GM15510 (cell line): Measurements from ENCODE around the gene SPHK2.

Experiments used
- POLR2A ChIP-seq: IDR thresholded peaks from 3 replicates; pipeline ENCODE4 v1.6.1; 2011; ENCODE audit warnings: borderline replicate concordance; ENCODE audit not compliant: insufficient read length; ENCODE audit errors: extremely low read depth

Gene SPHK2, protein sequence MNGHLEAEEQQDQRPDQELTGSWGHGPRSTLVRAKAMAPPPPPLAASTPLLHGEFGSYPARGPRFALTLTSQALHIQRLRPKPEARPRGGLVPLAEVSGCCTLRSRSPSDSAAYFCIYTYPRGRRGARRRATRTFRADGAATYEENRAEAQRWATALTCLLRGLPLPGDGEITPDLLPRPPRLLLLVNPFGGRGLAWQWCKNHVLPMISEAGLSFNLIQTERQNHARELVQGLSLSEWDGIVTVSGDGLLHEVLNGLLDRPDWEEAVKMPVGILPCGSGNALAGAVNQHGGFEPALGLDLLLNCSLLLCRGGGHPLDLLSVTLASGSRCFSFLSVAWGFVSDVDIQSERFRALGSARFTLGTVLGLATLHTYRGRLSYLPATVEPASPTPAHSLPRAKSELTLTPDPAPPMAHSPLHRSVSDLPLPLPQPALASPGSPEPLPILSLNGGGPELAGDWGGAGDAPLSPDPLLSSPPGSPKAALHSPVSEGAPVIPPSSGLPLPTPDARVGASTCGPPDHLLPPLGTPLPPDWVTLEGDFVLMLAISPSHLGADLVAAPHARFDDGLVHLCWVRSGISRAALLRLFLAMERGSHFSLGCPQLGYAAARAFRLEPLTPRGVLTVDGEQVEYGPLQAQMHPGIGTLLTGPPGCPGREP

DNA sequence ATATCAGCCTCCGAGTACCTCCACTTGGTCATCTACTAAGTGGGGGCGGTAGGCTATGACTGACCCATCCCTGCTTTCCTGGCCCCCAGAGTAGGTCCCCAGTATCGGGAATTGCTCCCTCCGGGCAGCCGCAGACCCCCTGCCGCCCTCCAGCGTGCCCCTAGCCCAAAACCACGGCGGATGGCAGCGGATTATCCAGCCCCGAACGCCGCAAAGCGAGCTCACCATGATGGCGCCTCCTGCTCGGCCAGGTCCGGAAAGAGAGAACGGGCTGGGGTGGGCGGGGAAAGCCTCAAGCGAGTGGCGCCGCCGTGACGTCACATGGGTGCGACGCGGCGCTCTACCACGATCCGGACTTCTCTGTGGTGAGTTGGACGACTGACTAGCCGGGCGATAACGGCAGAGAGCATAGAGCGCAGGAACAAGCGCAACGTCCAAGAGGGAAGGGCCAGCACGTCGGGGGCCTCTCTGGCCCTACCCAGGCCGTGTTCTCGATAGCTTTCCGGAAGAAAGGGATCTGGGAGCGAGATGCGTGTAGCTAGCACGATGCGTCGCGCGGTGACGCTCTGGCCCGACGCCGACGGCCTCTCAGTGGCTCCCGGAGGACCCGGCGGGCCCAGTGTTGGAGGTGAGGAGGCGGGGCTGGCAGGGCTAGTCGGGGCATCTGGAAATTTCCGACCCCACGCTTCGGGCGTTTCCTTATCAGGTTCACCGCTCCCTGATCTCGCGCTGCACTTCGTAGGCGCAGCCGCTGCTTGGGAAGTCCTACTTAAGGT lies at the start of gene SPHK2, which contains the start of gene RPL18:
SPHK2 (plus strand) TSS at position 591 of the 776 bp plus-strand sequence. CDS start 1,009 bp downstream, outside the sequence.
RPL18 (minus strand) TSS at position 263 of the 776 bp plus-strand sequence; CDS start at position 228, 35 bp downstream.
- peak; percentile 97 for TF ChIP-seq POLR2A

DNA sequence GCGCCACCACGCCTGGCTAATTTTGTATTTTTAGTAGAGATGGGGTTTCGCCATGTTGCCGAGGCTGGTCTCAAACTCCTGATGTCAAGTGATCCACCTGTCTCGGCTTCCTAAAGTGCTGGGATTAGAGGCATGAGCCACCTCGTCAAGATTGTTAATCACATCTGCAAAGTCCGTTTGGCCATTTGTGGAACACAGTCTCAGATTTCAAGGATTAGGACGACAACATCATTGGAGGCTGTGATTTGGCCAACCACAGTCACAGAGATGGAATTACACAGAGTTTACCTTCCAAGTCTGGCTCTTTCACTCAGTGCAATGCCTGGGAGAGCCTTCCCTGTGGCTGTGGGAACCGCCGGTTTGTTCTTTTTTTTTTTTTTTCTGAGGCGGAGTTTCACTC lies 49.5 kb upstream of the SPHK2 start:
- no peak for TF ChIP-seq POLR2A

DNA sequence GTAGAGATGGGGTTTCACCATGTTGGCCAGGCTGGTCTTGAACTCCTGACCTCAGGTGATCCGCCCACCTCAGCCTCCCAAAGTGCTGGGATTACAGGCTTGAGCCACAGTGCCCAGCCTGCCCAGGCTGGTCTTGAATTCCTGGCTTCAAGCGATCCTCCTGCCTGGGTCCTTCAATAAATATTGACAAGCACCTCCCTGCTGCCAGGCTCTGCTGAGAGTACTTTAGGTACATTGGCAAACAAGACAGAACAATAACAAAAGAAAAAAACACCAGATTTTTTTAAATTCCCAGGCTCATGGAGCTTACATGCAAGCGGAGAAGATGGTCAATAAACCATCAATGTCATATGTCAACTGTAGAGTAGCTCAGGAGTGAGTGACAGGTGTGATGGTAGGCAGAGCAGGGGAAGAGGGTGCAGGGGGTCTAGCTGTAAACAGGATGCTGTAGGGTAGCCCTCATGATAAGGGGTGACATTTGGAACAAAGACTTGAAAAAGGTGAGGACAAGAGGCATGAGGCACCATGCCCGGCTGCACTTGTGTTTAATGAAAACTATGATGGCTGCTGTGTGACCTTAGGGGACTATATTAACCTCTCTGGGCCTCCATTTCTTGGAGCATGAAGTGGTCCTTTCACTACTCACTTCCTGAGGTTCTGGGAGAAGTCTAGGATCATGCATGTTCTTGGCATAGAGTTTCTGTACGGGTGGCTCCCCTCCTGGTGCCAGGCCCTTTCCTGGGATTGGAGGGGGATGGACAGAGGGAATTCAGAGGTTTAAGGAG lies 47.7 kb upstream of the SPHK2 start:
- TF ChIP-seq POLR2A: no peak

DNA sequence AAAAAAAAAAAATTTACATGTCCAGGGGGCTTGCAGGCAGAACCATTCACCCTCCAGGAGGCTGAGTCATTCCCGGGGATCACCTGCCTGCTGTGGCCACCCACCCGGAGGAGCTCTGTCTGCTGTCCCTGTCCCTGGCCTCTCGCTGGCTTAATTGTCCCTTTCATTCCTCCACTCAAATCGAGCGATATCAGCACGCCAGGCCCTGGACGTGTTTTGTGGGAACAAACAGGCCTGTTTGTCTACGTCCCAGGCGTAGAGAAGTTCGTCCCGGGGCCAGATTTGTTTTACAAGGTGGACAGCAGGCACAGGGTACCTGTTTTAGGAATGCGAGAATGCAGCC lies 46.2 kb upstream of the SPHK2 start:
- no peak for TF ChIP-seq POLR2A

DNA sequence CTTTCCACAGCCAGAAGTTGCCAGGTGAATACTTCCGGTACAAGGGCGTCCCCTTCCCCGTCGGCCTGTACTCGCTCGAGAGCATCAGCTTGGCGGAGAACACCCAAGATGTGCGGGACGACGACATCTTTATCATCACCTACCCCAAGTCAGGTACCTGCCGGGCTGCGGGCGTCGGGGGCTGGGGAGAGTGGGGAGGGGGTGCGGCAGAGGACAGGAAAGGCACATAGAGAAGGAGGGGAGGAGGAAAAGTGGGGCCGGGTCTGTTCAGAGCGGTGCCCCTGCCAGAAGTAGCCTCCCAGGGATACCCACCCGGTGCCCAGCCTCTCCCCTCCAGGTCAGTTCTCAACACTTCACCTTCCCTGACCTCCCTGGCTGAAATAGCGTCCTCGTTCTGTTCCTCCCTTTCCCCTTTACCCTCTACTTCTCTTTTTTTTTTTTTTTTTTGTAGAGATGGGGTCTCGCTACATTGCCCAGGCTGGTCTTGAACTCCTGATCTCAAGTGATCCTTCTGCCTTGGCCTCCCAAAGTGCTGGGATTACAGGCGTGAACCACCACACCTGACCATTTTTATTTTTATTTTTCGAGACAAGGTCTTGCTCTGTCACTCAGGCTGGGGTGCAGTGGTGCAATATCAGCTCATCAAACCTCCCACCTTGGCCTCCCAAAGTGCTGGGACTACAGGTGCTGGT lies 43.2 kb upstream of the SPHK2 start:
- TF ChIP-seq POLR2A: no peak

DNA sequence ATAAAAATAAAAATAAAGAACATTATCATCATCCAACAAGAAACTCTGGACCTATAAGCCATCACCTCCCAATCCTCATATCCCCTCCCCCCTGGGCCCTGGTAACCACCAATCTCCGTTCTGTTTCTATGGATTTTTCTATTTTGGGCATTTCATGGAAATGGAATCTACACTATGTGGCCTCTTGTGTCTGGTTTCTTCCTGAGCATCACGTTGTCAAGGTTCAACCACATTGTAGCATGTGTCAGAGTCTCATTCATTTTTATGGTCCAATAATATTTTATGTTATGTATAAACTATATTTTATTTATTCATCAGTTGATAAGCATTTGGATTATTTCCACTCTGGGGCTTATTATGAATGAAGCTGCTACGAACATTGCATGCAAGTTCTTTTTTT lies 40.4 kb upstream of the SPHK2 start:
- no peak for TF ChIP-seq POLR2A

DNA sequence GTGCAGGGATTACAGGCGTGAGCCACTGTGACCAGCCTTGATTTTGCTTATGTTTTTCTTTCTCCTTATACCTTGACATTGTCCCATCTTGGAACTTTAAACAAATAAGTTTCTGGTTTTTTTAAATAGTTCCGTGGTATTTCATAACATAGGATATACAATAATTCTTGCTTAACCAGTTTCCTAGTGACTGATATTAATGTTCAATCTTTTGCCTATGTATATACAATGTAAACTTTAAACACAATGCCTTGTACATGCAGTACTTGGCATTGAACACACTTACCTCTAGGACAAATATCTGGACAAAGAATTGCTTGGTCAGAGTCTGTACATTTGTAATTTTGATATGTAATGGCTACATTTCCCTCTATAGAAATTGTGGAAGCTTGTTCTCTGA lies 37.1 kb upstream of the SPHK2 start:
- no peak for TF ChIP-seq POLR2A

DNA sequence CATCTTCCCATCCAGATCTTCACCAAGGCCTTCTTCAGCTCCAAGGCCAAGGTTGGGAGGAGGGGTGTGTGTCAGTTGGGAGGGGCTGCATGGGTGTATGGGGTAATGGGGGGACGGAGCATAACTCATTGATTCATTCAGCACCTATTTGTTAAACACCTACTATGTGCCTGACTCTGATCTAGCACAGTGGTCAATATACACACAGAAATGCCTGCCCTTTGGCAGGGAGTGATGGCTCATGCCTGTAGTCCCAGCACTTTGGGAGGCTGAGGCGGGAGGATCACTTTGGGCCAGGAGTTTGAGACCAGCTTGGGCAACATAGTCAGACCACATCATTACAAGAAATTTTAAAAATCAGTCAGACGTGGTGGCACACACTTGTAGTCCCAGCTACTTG lies 31.9 kb upstream of the SPHK2 start:
- no peak for TF ChIP-seq POLR2A

DNA sequence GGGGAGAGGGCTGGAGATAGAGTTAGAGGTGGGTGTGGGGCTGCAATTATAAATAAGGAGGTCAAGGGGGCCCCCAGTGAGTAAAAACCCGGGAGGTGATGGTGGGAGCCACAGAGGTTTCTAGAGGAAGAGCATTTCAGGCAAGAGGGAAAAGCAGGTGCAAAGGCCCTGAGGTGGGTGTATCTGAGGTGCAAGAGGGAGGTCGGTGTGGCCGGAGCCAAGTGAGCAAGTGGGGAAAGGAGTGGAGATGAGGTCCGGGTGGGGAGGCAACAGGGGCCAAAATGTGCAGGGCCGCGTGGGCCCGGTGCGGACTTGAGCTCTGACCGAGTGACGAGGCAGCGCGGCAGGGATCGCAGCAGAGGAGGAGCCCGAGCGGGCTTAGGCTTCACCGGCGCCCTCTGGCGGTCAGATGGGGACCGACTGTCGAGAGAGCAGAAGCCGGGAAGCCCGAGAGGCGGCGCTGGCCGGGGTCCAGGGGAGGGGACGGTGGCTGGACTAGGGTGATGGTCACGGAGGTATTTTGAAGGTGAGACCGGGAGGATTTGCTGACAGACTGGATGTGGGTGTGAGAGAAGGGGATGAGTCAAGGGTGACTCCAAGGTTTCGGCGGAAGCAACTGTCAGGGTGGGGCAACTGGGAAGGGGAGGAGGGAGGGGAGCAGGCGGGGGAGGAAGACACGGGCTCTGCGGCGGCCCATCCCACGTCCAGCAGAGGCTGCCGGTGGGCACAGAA lies 30.5 kb upstream of the SPHK2 start:
- TF ChIP-seq POLR2A: no peak

DNA sequence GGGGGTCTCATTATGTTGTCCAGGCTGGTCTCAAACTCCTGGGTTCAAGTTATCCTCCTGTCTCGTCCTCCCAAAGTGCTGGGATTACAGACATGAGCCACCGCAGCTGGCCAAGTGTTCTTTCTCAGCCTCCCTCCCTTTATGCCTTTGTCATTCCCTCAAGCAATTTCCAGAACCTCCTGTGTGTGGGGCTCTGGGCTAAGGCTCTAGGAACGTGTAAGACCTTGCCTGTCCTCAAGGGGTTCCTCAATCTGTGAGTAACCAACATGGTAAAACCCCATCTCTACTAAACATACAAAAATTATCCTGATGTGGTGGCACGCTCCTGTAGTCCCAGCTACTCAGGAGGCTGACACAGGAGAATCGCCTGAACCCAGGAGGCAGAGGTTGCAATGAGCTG lies 28.3 kb upstream of the SPHK2 start:
- no peak for TF ChIP-seq POLR2A

DNA sequence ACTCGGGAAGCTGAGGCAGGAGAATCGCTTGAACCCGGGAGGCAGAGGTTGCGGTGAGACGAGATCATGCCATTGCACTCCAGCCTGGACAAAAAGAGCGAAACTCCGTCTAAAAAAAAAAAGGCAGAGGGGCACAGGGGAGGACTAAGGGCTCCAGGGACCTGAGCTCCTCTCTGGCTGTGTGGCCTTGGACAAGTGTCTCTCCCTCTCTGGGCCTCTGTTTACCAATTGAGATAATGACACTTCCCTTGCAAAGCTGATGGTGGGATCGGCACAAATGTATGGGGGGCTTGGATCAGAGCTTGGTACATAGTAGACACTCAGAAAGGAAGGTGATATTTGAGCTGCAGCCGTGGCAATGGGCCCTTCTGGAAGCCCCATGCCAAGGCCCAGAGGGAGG lies 24.1 kb upstream of the SPHK2 start:
- no peak for TF ChIP-seq POLR2A

DNA sequence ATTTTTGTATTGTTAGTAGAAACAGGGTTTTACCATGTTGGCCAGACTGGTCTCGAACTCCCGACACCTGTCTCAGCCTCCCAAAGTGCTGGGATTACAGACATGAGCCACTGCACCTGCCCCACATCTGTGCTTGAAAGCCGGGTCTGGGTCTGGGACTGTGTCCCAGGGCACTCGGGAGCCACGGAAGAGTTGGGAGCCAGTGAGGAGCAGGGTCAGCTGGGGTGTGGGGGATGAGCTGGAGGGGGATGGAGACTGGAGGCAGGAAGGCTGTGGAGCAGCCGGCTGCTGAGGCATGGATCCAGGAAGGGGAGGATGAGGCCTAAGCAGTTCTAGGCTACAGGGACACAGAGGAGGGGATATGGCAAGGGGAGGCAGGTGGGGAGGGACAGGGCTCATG lies 23.5 kb upstream of the SPHK2 start:
- no peak for TF ChIP-seq POLR2A

DNA sequence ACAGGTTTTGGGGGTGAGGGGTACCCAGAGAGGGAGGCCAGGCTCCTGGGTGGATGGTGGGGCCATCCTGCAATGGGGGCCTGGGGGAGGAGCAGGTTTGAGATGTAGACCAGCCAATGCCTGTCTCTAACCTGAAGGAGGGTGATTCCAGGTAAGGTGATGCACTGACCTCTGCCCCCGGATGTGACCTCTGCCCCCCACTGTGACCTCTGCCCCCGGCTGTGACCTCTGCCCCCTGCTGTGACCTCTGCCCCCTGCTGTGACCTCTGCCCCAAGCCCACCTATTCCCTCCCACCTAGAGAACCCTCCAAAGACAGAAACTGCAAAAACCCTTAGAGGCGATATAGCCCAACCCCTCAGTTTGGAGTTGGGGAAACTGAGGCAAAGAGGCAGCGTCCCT lies 23.1 kb upstream of the SPHK2 start:
- TF ChIP-seq POLR2A: no peak
